GM18517 (cell line): ENCODE data around the gene TPM2.
A peak's percentile ranks its signal among the peaks of the same experiment; 100 is the strongest.

Source experiments
- ATAC-seq: cut with Tn5 transposase; IDR thresholded peaks from one replicate; pipeline ENCODE4 v1.9.1; 2021; ENCODE audit warnings: mild to moderate bottlenecking, moderate library complexity; ENCODE audit not compliant: unreplicated experiment

Gene TPM2

GRCh38 chr9:35679766-35680330, 9.9 kb downstream of the TPM2 start:
- ATAC-seq = no peak

- no peak for ATAC-seq
Observed at GRCh38 chr9:35679091-35679490, 10.6 kb downstream of the TPM2 start.

GRCh38 chr9:35675732-35676392, 13.9 kb downstream of the TPM2 start:
- ATAC-seq = no peak

GRCh38 chr9:35675204-35675603, 14.5 kb downstream of the TPM2 start:
- no peak for ATAC-seq

- no peak for ATAC-seq
Observed at GRCh38 chr9:35674025-35674361, 15.7 kb downstream of the TPM2 start.

GRCh38 chr9:35673132-35674024, 16.3 kb downstream of the TPM2 start, which contains the start of gene CA9:
TSS of gene CA9 (plus strand) at chr9:35673928. CDS start at chr9:35673960, 32 bp downstream.
- no peak for ATAC-seq

GRCh38 chr9:35669331-35670145, 20.2 kb downstream of the TPM2 start:
- no peak for ATAC-seq

- ATAC-seq = no peak
Observed at GRCh38 chr9:35667939-35668338, 21.8 kb downstream of the TPM2 start.

GRCh38 chr9:35666549-35666948, 23.2 kb downstream of the TPM2 start:
- ATAC-seq = no peak

GRCh38 chr9:35666045-35666444, 23.7 kb downstream of the TPM2 start:
- no peak for ATAC-seq

GRCh38 chr9:35665471-35665818, 24.3 kb downstream of the TPM2 start:
- no peak for ATAC-seq

GRCh38 chr9:35664531-35665470, 24.9 kb downstream of the TPM2 start, which contains the start of gene ARHGEF39:
TSS of gene ARHGEF39 (minus strand) at chr9:35665195. CDS start at chr9:35665169, 26 bp downstream.
- peak; percentile 61 for ATAC-seq

- no peak for ATAC-seq
Observed at GRCh38 chr9:35662437-35662836, 27.3 kb downstream of the TPM2 start.

GRCh38 chr9:35661756-35662350, 27.9 kb downstream of the TPM2 start:
- no peak for ATAC-seq

- ATAC-seq = no peak
Observed at GRCh38 chr9:35660966-35661415, 28.7 kb downstream of the TPM2 start.

GRCh38 chr9:35659340-35659739, 30.4 kb downstream of the TPM2 start:
- no peak for ATAC-seq

- no peak for ATAC-seq
Observed at GRCh38 chr9:35658968-35659220, 30.8 kb downstream of the TPM2 start.

GRCh38 chr9:35658137-35658967, 31.4 kb downstream of the TPM2 start, which contains the start of gene CCDC107:
TSS of gene CCDC107 (plus strand) at chr9:35658292. CDS start at chr9:35658380, 88 bp downstream.
- ATAC-seq = peak; percentile 59
